Pons (tissue), 1 donor: ENCODE data around the gene ACKR4.

Experiments used
- DNase-seq: peaks from one replicate; pipeline ENCODE4 v3.0.0-alpha.2; 2016; ENCODE audit warnings: low spot score

ACKR4 gene

DNA sequence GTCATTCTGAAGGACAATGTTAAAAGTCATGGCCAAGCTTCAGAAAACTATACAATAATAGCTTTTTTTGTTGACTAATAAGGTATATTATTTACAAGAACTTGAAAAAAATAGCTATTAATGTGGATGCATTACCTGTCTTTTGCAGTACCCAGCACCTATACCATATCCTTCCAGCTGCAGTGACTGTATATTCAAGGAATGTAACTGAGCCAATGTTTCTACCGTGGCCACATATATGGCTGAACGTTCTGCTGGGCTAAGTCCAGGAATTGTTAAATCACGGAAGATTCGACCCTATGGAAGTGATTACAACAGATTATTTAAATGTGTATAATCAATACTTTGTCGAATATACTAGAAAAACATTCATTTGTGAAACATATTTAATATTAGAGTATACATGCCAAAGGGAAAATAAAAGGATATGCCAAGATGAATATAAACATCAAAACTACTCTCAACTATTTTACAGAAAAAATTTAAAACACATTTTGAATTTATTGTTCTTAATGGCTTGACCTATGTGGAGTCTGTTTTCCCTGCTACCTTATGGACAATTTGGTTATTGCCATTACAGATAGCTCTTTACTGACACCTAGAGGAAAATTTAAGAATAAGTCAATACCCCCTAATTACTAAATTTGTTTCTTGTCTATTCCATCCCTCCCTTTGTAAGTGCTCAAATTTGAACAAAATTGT lies 44.9 kb downstream of the ACKR4 start:
- DNase-seq: peak; percentile 58

DNA sequence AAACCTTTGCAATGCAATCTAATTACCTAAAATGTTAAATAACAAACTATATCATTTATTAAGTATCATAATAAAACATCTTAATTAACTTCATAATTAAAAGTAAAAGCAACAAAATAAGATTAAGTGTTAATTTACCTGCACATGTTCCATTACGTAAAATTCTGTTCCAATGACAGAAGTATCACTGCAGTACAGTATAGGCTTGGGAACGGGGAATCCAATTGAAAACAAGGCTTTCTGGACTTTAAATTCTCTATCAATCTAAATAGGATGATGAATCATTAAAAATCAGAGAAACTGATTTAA lies 45.4 kb downstream of the ACKR4 start:
- no peak for DNase-seq

DNA sequence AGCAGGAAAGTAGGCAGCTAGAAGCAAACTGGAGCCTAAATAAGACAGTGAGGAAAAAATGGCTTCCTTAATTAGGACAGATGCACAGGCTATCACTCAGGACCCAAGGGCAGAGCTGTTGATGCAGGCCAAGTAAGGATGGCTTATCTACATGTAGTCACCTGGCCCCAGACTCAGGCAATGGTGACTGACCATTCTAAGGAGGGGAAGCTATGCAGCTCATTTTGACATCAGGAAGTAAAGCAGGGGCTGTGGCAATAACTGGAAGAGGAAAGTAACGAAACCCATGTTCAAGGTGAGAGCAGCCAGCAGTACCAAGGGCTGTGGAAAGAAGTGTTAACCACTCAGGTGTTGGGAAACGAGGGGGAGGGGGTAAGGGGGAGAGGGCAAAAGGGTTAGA lies 46.3 kb downstream of the ACKR4 start:
- DNase-seq: no peak

DNA sequence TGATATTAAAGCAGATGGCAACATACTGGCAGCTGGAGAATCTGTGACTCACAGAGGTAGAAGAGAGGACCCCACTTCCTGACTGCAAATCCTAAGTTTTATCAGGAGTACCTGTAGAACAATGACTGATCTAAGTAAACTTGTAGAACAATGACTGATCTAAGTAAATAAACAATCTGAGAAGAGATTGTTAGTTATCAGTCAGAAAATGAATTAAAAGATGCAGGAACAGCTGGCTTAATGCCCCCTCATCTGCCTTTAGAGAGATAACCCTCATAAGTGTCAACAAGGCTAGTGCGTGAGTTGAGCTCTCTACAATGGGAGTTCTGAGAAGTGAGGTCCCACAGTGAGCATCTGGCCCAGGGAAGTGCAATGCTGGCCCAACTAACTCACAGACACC lies 48.0 kb downstream of the ACKR4 start:
- DNase-seq: no peak

DNA sequence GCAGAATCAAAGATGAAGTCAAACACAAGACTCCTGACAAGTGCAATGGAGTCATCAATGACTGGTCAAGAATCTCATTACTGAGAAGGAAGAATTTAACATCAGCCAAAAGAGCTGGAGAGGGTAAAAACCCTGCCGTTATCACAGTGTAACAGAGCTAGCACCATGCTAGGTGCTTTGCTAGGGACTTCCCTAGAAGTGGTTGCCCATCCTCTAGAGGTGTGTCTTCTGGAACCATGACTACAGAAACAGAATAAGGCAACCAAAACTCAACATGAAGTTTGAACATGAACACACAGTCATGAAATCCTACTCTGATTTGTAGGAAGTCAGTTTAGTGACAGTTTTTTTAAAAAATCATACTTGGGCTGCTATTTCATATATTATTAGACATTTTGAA lies 53.1 kb downstream of the ACKR4 start:
- no peak for DNase-seq
